SU-DHL-6 (cell line): ENCODE measurements around the gene LRP1-AS.

ENCODE experiments used
- H2AFZ ChIP-seq: fragments of 200-600 bp; sonication (generic); 2 replicates; pipeline ENCODE4 v1.6.1; 2014; ENCODE audit warnings: low read depth, mild to moderate bottlenecking, moderate library complexity, mixed read lengths, antibody characterized with exemption, low read length; ENCODE audit not compliant: severe bottlenecking
- H3F3A ChIP-seq: fragments of 200-600 bp; shearing (Covaris generic); 2 replicates; pipeline ENCODE4 v1.6.0; 2016; ENCODE audit warnings: antibody characterized with exemption, mild to moderate bottlenecking; ENCODE audit not compliant: insufficient read depth
- H3K27ac ChIP-seq: fragments of 200-600 bp; sonication (generic); 2 replicates; pipeline ENCODE4 v1.5.1; 2016; ENCODE audit warnings: low read depth, mild to moderate bottlenecking, low read length, moderate library complexity, mixed read lengths
- H3K27me3 ChIP-seq: fragments of 200-600 bp; sonication (generic), shearing (Covaris generic); 2 replicates; pipeline ENCODE4 v1.6.0; 2014; ENCODE audit warnings: mild to moderate bottlenecking, low read length
- H3K36me3 ChIP-seq: fragments of 200-600 bp; sonication (generic); 2 replicates; pipeline ENCODE4 v1.6.1; 2014; ENCODE audit warnings: mild to moderate bottlenecking, low read length, mixed read lengths
- H3K4me2 ChIP-seq: fragments of 300-600, 200-600 bp; shearing (Covaris generic), sonication (generic); 2 replicates; pipeline ENCODE4 v1.6.0; 2014; ENCODE audit warnings: low read length, low read depth, mild to moderate bottlenecking; ENCODE audit not compliant: poor library complexity, severe bottlenecking
- H3K4me3 ChIP-seq: fragments of 200-600 bp; sonication (generic); 2 replicates; pipeline ENCODE4 v1.5.1; 2014; ENCODE audit warnings: antibody characterized with exemption, low read length, mild to moderate bottlenecking, mixed read lengths; ENCODE audit not compliant: insufficient read depth, poor library complexity, severe bottlenecking
- H3K79me2 ChIP-seq: fragments of 200-600 bp; sonication (generic); 2 replicates; pipeline ENCODE4 v1.6.1; 2014; ENCODE audit warnings: mild to moderate bottlenecking, low read length, moderate library complexity; ENCODE audit not compliant: insufficient read depth
- H3K9ac ChIP-seq: fragments of 200-600 bp; sonication (generic); 2 replicates; pipeline ENCODE4 v1.7.0; 2014; ENCODE audit warnings: mild to moderate bottlenecking, low read length
- H3K9me2 ChIP-seq: fragments of 200-600 bp; sonication (generic); replicated peaks from 2 replicates; pipeline ENCODE4 v1.6.1; 2014; ENCODE audit warnings: low read length; ENCODE audit not compliant: insufficient read depth
- H3K9me3 ChIP-seq: fragments of 200-600 bp; sonication (generic); 2 replicates; pipeline ENCODE4 v1.6.1; 2014; ENCODE audit warnings: low read length, mixed read lengths; ENCODE audit not compliant: insufficient read depth
- H4K20me1 ChIP-seq: fragments of 200-600 bp; sonication (generic); 2 replicates; pipeline ENCODE4 v1.6.1; 2014; ENCODE audit warnings: low read depth, mild to moderate bottlenecking, antibody characterized with exemption, low read length, moderate library complexity, mixed read lengths
- CTCF ChIP-seq: fragments of 200-600 bp; sonication (generic); IDR thresholded peaks from one replicate; pipeline ENCODE4 v1.5.1; 2017; ENCODE audit warnings: antibody characterized with exemption, mild to moderate bottlenecking, low read length, moderate library complexity; ENCODE audit not compliant: insufficient read depth, poor library complexity, severe bottlenecking
- EZH2phosphoT487 ChIP-seq: fragments of 200-600 bp; sonication (generic), shearing (Covaris generic); conservative IDR thresholded peaks from 2 replicates; pipeline ENCODE4 v1.6.1; 2018; ENCODE audit warnings: mild to moderate bottlenecking, antibody characterized with exemption, low read length, moderate library complexity, mixed read lengths

Gene LRP1-AS

GRCh38 chr12:57193706-57194245 is 46.4 kb upstream of the LRP1-AS start:
- Histone ChIP-seq H3F3A (no peaks in the 10 kb centered on the region), H3K4me2 (no peak overlapping the region), H3K9me3 (no peaks in the 10 kb centered on the region), H3K4me3 (no peak overlapping the region), H3K36me3 (no peaks in the 10 kb centered on the region), H4K20me1 (no peaks in the 10 kb centered on the region), H3K27ac (no peak overlapping the region), H3K27me3 (no peaks in the 10 kb centered on the region; the same call in 1 of the 2 replicates), H3K9ac (no peak overlapping the region), H3K9me2 (no peaks in the 10 kb centered on the region), H2AFZ (no peak overlapping the region), H3K79me2 (no peaks in the 10 kb centered on the region)
- TF ChIP-seq CTCF (no peak), EZH2phosphoT487 (no peak)

GRCh38 chr12:57192920-57193319 is 45.5 kb upstream of the LRP1-AS start:
- Histone ChIP-seq H3K4me3 (no peak overlapping the region), H3F3A (no peaks in the 10 kb centered on the region), H3K9ac (no peak overlapping the region), H3K4me2 (no peak overlapping the region), H3K27ac (no peak overlapping the region), H2AFZ (no peak overlapping the region), H3K9me3 (no peaks in the 10 kb centered on the region), H3K27me3 (no peaks in the 10 kb centered on the region; the same call in 1 of the 2 replicates), H3K79me2 (no peaks in the 10 kb centered on the region), H3K9me2 (no peaks in the 10 kb centered on the region), H4K20me1 (no peaks in the 10 kb centered on the region), H3K36me3 (no peaks in the 10 kb centered on the region)
- TF ChIP-seq EZH2phosphoT487, result no peak
- no peak for TF ChIP-seq CTCF

- Histone ChIP-seq H3K79me2 (no peaks in the 10 kb centered on the region), H2AFZ (no peak overlapping the region), H4K20me1 (no peaks in the 10 kb centered on the region), H3K4me2 (no peak overlapping the region), H3K9ac (no peak overlapping the region), H3K4me3 (no peak overlapping the region), H3K27me3 (no peaks in the 10 kb centered on the region; the same call in 1 of the 2 replicates), H3F3A (no peaks in the 10 kb centered on the region), H3K27ac (no peak overlapping the region), H3K9me2 (no peaks in the 10 kb centered on the region), H3K36me3 (no peaks in the 10 kb centered on the region), H3K9me3 (no peaks in the 10 kb centered on the region)
- no peak for TF ChIP-seq EZH2phosphoT487
- TF ChIP-seq CTCF, result no peak
Measured at GRCh38 chr12:57191410-57191809, 44.0 kb upstream of the LRP1-AS start.
